GM19397 (cell line): Measurements from ENCODE around the gene SLC16A4.
A peak's percentile ranks its signal among the peaks of the same experiment; 100 is the strongest.
"Not testable (repeated sequence)": the region's sequence is repeated elsewhere in the genome, so short reads cannot be mapped to it uniquely, and the experiment has no call there.

Experiments used
- ATAC-seq: cut with Tn5 transposase; IDR thresholded peaks from one replicate; pipeline ENCODE4 v1.9.1; 2021; ENCODE audit warnings: mild to moderate bottlenecking, moderate library complexity; ENCODE audit not compliant: unreplicated experiment

Gene SLC16A4

GRCh38 chr1:110409316-110409715 is 18.5 kb upstream of the SLC16A4 start:
- no peak for ATAC-seq

DNA sequence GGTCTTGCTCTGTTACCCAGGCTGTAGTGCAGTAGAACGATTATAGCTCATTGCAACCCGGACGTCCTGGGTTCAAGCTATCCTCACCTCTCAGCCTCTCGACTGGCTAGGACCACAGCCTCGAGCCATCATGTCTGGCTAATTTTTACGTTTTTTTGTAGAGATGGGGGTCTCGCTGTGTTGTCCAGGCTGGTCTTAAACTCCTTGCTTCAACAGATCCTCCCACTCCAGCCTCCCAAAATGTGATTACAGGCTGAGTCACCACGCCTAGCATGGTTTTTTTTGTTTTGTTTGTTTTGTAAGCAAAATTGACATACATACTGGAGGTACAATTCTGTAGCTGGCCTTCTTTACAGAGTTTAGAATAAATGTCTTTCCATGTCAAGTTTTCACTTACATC is 17.7 kb upstream of the SLC16A4 start:
- ATAC-seq: no peak

DNA sequence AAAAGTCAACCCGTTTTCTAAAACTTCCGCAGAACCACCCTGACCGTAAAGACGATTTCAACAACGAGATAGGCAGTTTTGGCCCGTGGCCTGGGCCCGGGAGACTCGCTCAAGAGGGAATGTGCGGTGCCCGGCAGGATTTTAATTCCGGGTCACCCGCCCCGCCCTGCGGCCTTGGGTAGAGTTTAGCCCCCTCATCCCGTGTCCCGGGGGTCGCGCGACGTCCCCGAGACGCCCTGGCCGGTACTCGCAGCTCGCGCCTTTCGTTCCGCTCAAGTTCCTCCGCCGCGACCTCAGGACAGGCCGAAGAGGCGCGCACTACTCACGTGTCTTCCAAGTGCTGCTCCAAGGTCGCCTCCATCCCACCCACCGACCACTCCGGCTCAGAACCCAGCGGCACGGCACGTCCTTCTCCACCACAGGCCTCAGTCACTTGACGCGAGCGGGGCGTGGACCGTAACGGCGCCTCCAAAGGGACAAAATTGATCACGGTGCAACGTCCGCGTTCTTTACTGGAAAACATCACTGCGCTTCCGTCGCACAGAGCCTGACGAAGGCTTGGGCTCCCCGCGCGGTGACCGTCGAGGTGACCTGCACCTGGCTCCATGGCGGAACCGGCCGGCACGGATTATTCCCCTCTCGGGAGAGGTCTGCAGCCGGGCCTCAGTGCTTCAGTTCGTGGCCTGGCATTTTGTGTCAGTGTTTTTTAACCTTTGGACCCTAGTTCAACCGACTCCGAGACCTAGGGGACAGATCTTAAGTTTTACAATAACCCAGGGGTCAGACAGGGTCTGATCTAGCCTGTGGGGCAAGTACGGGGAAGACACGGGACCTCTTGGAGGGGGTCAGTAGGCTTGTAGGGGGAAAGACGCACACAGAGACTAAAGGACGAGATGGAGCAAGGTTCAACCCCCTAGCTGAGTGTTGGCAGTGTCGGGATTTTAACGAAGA is 16.7 kb upstream of the SLC16A4 start, which contains the start of gene LAMTOR5:
Gene LAMTOR5 (minus strand): TSS at position 435 of the 951 bp plus-strand sequence. CDS start 74 bp downstream, at position 361.
- ATAC-seq: peak; percentile 80

GRCh38 chr1:110406407-110406806 is 15.6 kb upstream of the SLC16A4 start:
- not testable (repeated sequence) for ATAC-seq

- no peak for ATAC-seq
Observed at GRCh38 chr1:110404401-110404800, 13.6 kb upstream of the SLC16A4 start.

GRCh38 chr1:110403805-110404204 is 13.0 kb upstream of the SLC16A4 start:
- no peak for ATAC-seq

DNA sequence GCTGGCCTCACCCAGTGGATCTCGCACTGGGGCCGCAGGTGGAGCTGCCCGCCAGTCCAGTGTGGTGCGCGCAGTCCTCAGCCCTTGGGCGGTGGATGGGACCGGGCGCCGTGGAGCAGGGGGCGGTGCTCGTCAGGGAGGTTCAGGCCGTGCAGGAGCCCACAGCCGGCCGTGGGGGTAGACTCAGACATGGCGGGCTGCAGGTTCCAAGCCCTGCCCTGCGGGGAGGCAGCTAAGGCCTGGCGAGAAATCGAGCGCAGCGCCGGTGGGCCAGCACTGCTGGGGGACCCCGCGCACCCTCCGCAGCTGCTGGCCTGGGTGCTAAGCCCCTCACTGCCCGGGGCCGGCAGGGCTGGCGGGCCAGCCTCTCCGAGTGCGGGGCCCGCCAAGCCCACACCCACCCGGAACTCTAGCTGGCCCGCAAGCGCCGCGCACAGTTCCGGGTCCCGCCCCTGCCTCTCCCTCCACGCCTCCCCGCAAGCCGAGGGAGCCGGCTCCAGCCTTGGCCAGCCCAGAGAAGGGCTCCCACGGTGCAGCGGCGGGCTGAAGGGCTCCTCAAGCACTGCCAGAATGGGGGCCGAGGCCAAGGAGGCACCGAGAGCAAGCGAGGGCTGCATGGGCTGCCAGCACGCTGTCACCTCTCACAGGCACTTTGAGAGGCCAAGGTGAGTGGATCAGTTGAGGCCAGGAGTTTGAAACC is 5.6 kb upstream of the SLC16A4 start:
- not testable (repeated sequence) for ATAC-seq

- no peak for ATAC-seq
Observed at GRCh38 chr1:110394493-110394820, 3.6 kb upstream of the SLC16A4 start.

GRCh38 chr1:110393691-110394492 is 3.1 kb upstream of the SLC16A4 start:
- no peak for ATAC-seq

DNA sequence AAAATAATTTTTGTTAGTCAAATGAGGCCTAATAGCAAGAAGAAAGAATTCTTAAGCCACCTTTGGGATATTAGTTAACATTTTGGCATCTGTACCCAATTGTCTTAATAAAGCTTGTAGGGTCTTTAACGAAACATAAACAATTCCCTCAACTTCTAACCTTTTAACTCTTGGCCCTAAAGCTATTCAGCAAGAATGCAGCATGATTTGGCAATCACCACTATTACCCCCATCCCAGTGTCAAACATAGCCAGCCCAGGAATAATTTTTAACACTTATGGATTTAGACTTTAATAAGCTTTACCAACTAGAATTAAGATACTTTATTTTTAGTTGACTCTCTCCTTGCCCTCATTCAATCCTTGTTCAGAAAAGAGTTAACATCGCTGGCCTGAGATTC is 2.5 kb upstream of the SLC16A4 start:
- no peak for ATAC-seq

DNA sequence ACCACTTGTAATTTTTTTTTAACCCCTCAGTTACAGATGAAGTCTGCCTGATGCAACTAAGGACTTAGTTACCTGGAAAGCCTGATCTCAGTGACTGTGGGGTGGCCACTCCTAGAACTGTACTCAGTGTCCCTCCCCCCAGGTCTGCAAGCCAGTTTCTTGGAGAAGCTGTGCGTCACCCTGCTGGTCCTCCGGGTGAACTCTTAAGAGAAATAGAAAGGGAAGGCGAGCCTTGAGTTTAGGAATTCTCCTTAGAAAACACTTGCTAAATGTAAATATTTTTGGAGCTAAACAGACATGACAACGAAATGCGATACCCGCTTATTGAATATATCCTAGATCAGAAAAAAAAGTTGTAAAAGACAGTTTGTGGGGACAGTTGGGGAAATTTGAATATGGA is 730 bp downstream of the SLC16A4 start:
- ATAC-seq: no peak

- ATAC-seq: no peak
Observed at GRCh38 chr1:110387048-110387754, 3.6 kb downstream of the SLC16A4 start.

GRCh38 chr1:110385369-110385768 is 5.5 kb downstream of the SLC16A4 start:
- ATAC-seq: no peak

DNA sequence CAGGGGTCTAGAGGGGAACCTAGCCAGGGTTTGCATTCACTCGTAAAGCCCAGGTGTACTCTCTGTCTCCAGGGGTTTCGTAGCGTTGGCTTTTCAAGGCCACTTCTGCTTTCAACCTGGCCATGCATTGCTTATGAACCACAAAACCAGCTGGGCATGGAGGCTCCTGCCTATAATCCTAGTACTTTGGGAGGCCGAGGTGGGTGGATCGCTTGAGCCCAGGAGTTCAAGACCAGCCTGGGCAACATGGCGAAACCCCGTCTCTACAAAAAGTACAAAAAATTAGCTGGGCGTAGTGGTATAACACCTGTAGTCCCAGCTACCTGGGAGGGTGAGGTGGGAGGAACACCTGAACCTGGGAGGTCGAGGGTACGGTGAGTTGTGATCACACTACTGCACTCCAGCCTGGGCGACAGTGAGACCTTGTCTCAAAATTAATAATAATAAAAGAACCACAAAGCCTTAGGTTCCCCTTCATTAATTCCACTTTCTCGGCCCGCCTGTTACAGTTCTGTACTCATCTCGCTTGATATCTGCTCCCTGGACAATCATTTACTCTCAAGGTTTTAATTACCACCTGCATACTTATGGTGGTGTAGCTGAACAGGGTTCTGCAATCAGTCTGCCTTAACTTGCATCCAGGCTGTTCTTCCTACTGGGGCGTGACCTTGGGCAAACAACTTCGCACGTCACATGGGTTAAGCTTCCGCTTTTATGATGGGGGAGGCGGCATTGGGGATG is 6.1 kb downstream of the SLC16A4 start:
- ATAC-seq: peak; percentile 62

GRCh38 chr1:110383251-110383990 is 7.4 kb downstream of the SLC16A4 start:
- ATAC-seq: no peak

GRCh38 chr1:110380672-110381283 is 10.0 kb downstream of the SLC16A4 start:
- no peak for ATAC-seq

- no peak for ATAC-seq
Observed at GRCh38 chr1:110375490-110375889, 15.3 kb downstream of the SLC16A4 start.

DNA sequence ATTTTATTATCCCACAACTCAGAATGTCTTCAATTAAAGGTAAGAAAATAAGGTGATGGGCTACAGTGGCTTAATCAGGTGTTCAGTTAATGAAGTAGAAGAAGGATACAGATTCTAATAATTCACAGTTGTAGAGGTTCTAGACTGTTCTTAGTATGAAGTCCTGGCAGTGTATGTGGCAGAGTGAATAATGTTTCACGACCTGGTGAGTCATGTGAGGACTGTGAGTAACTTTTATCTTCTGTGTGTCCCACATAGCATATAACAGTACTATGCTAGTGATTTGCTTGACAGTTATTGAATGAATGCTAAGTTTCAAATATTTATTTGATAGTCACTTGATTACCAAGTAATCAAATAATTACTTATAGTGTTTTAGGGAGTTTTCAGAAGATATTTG is 20.0 kb downstream of the SLC16A4 start:
- no peak for ATAC-seq

- ATAC-seq: no peak
Observed at GRCh38 chr1:110364221-110364620, 26.6 kb downstream of the SLC16A4 start.
